K562 (cell line): ENCODE measurements around the gene NECAB3. TPM values are rescaled to one million over a fixed set of nuclear protein-coding genes. Genes with fewer than 3 reads are reported as not detected.

Experiments used
- CCNT2 ChIP-seq: IDR thresholded peaks from 2 replicates; pipeline ENCODE4 v1.6.1; 2011; ENCODE audit warnings: borderline replicate concordance, low read depth, mild to moderate bottlenecking, moderate library complexity, mixed read lengths, low read length; ENCODE audit not compliant: insufficient read length; ENCODE audit errors: extremely low read depth
- ETS2 ChIP-seq: IDR thresholded peaks from 2 replicates; pipeline ENCODE4 v1.6.1; 2016; ENCODE audit warnings: borderline replicate concordance, missing genetic modification characterization, mild to moderate bottlenecking, moderate library complexity, missing compliant biosample characterization; ENCODE audit not compliant: poor library complexity, severe bottlenecking
- HMG20A ChIP-seq: fragments of 450-650 bp; formaldehyde crosslinking; conservative IDR thresholded peaks from 2 replicates; pipeline ENCODE4 v1.4.0; 2020; ENCODE audit warnings: mild to moderate bottlenecking, mixed read lengths
- HMGN3 ChIP-seq: IDR thresholded peaks from 2 replicates; pipeline ENCODE4 v1.6.1; 2011; ENCODE audit warnings: borderline replicate concordance, low read depth, mild to moderate bottlenecking, mixed read lengths, low read length; ENCODE audit not compliant: insufficient read length; ENCODE audit errors: extremely low read depth
- RUNX1 ChIP-seq: sonication (generic); IDR thresholded peaks from 2 replicates; pipeline ENCODE4 v1.6.1; 2016; ENCODE audit warnings: antibody characterized with exemption, low read depth
- TCF3 ChIP-seq: sonication (generic); formaldehyde crosslinking; IDR thresholded peaks from 2 replicates; pipeline ENCODE4 v1.4.0; 2020; ENCODE audit warnings: mild to moderate bottlenecking, missing genetic modification reagents
- TCFL5 ChIP-seq: fragments of 250-450 bp; sonication (Bioruptor Pico); conservative IDR thresholded peaks from 2 replicates; pipeline ENCODE4 v1.6.1; 2021; ENCODE audit warnings: mild to moderate bottlenecking, moderate library complexity, matching md5 sums
- ZBTB11 ChIP-seq, 3 experiments: fragments of 200-800 bp in 1 of 3; fragments of 250-450 bp in 1 of 3; fragments of 450-650 bp in 1 of 3; sonication (Bioruptor Pico) in 1 of 3; sonication (Bioruptor generic) in 1 of 3; formaldehyde crosslinking in 1 of 3; IDR thresholded peaks; 2 replicates each; pipeline versions ENCODE4 v1.6.1 to v1.8.0; 2016 to 2022; ENCODE audit warnings: mild to moderate bottlenecking in 2 of 3, missing genetic modification characterization in 2 of 3, missing compliant biosample characterization in 1 of 3, moderate library complexity in 1 of 3
- ZNF165 ChIP-seq: fragments of 250-450 bp; sonication (Bioruptor Pico); IDR thresholded peaks from 2 replicates; pipeline ENCODE4 v1.4.0; 2020; ENCODE audit warnings: borderline replicate concordance
- ZNF318 ChIP-seq, 2 experiments: fragments of 450-650 bp; IDR thresholded peaks; 2 replicates each; pipeline ENCODE4 v1.6.1; 2016; ENCODE audit warnings: mild to moderate bottlenecking in 2 of 2, borderline replicate concordance in 1 of 2, low read depth in 1 of 2, moderate library complexity in 1 of 2
- polyA plus RNA-seq, 8 experiments: library from polyadenylated mRNA; depleted of rRNA in 4 of 8; stranded (reverse) in 5 of 8; unstranded in 3 of 8; fragments of >200 nt; fragmentation: Nextera tagmentation in 2 of 8; fragmentation: Illumina TruSeq in 1 of 8; extraction: Ambion mirVana in 2 of 8; extraction: Trizol in 1 of 8; gene quantifications; 2 replicates each; pipeline versions ENCODE4 v1.2.1 to v1.2.3, GENCODE V29; 2011 to 2014; ENCODE audit warnings: inconsistent platforms in 1 of 8, missing spikeins in 1 of 8
- total RNA-seq, 7 experiments: library from RNA; depleted of rRNA in 6 of 7; stranded (reverse); fragments of >200 nt in 6 of 7; fragmentation: Illumina TruSeq in 2 of 7; extraction: Trizol in 2 of 7; gene quantifications; 2 replicates each; pipeline versions ENCODE4 v1.2.1 to v1.2.3, GENCODE V29; 2011 to 2021; ENCODE audit warnings: low replicate concordance in 1 of 7
- TF ChIP-seq, protein P1 (sequence below): sonication (generic); formaldehyde crosslinking; IDR thresholded peaks from 2 replicates; pipeline ENCODE4 v1.8.1; 2023; ENCODE audit warnings: mild to moderate bottlenecking, missing genetic modification reagents

Gene NECAB3
- total and polyA plus RNA-seq, 9 of the 15 experiments (the other 6 are each of a cell fraction or from before 2014, with no cell fraction given): 0.94 to 63.3 (median 31.5) TPM

DNA sequence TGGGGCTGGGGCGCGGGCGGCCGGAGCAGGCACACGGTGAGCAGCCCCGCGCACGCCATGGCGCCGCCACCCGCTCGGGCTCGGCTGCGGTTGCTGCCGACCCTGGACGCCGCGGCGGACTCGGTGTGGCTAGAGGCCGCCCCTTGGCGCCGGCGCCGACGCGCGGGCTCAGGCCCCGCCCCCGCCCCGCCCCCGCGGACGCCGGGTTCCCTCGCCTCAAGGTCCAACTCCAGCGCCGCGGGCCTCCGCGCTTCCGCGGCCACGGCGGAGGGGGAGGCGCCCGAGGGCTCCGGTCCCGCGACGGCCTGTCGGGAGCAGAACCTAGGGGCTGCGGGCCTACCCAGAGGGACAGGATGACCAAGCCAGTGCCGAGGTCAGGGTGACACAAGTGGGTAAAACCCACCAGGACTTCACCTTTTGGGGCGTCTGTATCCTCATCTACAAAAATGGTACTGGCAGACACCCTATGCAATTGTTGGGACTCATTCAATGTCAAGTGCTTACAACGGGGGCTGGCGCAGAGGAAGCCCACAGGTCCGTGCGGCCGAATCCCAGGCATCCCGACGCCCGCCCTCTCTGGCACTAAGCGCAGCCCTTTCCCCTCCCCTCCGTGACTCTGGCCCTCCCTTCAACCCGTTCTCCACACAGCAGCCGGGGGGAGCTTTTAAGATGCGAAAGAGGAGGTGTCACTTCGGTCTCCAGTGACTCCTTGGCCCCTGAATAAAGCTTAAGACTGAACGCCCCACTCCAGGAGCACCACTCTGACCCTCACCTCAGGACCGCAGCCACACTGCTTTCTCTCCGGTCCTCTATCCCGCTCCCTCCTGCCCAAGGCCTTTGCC lies at the start of gene NECAB3 (continued):
- TF ChIP-seq ZNF318 (IDR thresholded peaks at IDR 0.05; ENCODE audit: borderline replicate concordance in 1 of 2, low read depth in 1 of 2) (no peak), ETS2 (tag) (no peak), TCFL5 (no peak), RUNX1 (peak; percentile 55; the same call in 1 of the 2 replicates), ZBTB11 (CRISPR knock-in tag; IDR thresholded peaks at IDR 0.05) (0 out of 6 replicates have a peak, but pooled peaks of 1 of the 3 experiments have one; percentile 43), TCF3 (CRISPR knock-in tag) (0 out of 2 replicates have a peak, but pooled peaks have one; percentile 2), CCNT2 (peak; percentile 80), HMGN3 (peak; percentile 68), HMG20A (CRISPR knock-in tag) (no peak), ZNF165 (no peak)
- TF ChIP-seq, protein P1, sequence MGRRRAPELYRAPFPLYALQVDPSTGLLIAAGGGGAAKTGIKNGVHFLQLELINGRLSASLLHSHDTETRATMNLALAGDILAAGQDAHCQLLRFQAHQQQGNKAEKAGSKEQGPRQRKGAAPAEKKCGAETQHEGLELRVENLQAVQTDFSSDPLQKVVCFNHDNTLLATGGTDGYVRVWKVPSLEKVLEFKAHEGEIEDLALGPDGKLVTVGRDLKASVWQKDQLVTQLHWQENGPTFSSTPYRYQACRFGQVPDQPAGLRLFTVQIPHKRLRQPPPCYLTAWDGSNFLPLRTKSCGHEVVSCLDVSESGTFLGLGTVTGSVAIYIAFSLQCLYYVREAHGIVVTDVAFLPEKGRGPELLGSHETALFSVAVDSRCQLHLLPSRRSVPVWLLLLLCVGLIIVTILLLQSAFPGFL (CRISPR knock-in tag): no peak
